Astrocyte (in vitro differentiated cells and primary cell): ENCODE measurements around the gene KRT77.

Experiments
- CTCF ChIP-seq: IDR thresholded peaks from 2 replicates; pipeline ENCODE4 v1.5.1; 2011; ENCODE audit warnings: low read depth, mild to moderate bottlenecking, inconsistent platforms, low read length, moderate library complexity; ENCODE audit not compliant: insufficient read depth
- EZH2 ChIP-seq: IDR thresholded peaks from 2 replicates; pipeline ENCODE4 v1.6.1; 2012; ENCODE audit warnings: mild to moderate bottlenecking, low read length, inconsistent platforms; ENCODE audit not compliant: insufficient read depth

- TF ChIP-seq CTCF, result no peak
- TF ChIP-seq EZH2, result no peak
Measured at GRCh38 chr12:52751795-52752194, 48.5 kb upstream of the KRT77 start.
